Measurements from ENCODE around the gene KCNB1.

GRCh38 chr20:49501917-49502316 is 19.4 kb upstream of the KCNB1 start:
- TF ChIP-seq CTCF (IDR thresholded peaks at IDR 0.05) (no peak), POLR2AphosphoS5 (IDR thresholded peaks at IDR 0.05) (no peak), POLR2A (IDR thresholded peaks at IDR 0.05) (no peak)

Data from prostate gland (tissue), 2 donors.